CD4-positive, alpha-beta T cell (primary cell): ENCODE data around the gene WRNIP1. TPM values are rescaled to one million over a fixed set of nuclear protein-coding genes. Genes with fewer than 3 reads are reported as not detected.

Experiments
- ATAC-seq: fragments of 200-7000 bp; cut with Tn5 transposase; one replicate; pipeline ENCODE4 v1.10.0; 2022; ENCODE audit warnings: mild to moderate bottlenecking; ENCODE audit not compliant: poor library complexity
- CTCF ChIA-PET: fragments of 350-600 bp; sonication (Branson Sonifier 250); formaldehyde crosslinking; loops from one replicate; lab custom pipeline; 2021; ENCODE audit warnings: antibody characterized with exemption, inconsistent platforms; lab: Charles Lee
- POLR2A ChIA-PET: fragments of 350-600 bp; sonication (Branson Sonifier 250); formaldehyde crosslinking; loops from one replicate; lab custom pipeline; 2021; ENCODE audit warnings: antibody characterized with exemption, inconsistent platforms; lab: Charles Lee
- DNase-seq, 14 experiments: peaks; one replicate each; pipeline ENCODE4 v3.0.0-alpha.2; 2013 to 2020; ENCODE audit warnings: mixed read lengths in 2 of 14
- H3K27ac ChIP-seq, 2 donors: one replicate each; pipeline versions ENCODE4 v1.5.1 to v1.7.0; 2013; ENCODE audit warnings: low read length in 2 of 2, low read depth in 1 of 2, mild to moderate bottlenecking in 1 of 2
- H3K27me3 ChIP-seq, 2 experiments: 1 replicate in 1 of 2; 2 replicates in 1 of 2; pipeline versions ENCODE4 v1.6.1 to v1.7.0; 2013; ENCODE audit warnings: low read length in 2 of 2, control low read depth in 1 of 2, mild to moderate bottlenecking in 1 of 2, moderate library complexity in 1 of 2; ENCODE audit not compliant: insufficient read depth in 2 of 2, control insufficient read depth in 1 of 2
- H3K36me3 ChIP-seq: one replicate; pipeline ENCODE4 v1.6.1; 2013; ENCODE audit warnings: low read length, control low read depth; ENCODE audit not compliant: insufficient read depth
- H3K4me1 ChIP-seq: one replicate; pipeline ENCODE4 v1.6.1; 2013; ENCODE audit warnings: low read length, control low read depth; ENCODE audit not compliant: insufficient read depth
- H3K4me3 ChIP-seq: one replicate; pipeline ENCODE4 v1.5.1; 2013; ENCODE audit warnings: mild to moderate bottlenecking, low read length, moderate library complexity
- H3K9me3 ChIP-seq, 2 experiments: 1 replicate in 1 of 2; 2 replicates in 1 of 2; pipeline versions ENCODE4 v1.6.1 to v1.7.0; 2013; ENCODE audit warnings: low read length in 2 of 2, mild to moderate bottlenecking in 2 of 2, control low read depth in 1 of 2, moderate library complexity in 1 of 2; ENCODE audit not compliant: control insufficient read depth in 1 of 2, insufficient read depth in 1 of 2
- H3K27ac Mint-ChIP-seq: one replicate; pipeline ENCODE4 v1.8.0; 2020; ENCODE audit warnings: mixed read lengths
- H3K27me3 Mint-ChIP-seq: one replicate; pipeline ENCODE4 v1.8.0; 2021; ENCODE audit warnings: mixed read lengths
- H3K36me3 Mint-ChIP-seq: one replicate; pipeline ENCODE4 v1.8.0; 2021; ENCODE audit warnings: low read depth, mixed read lengths
- H3K4me1 Mint-ChIP-seq: one replicate; pipeline ENCODE4 v1.8.0; 2021; ENCODE audit warnings: low read depth, mixed read lengths
- H3K4me3 Mint-ChIP-seq: one replicate; pipeline ENCODE4 v1.8.0; 2020; ENCODE audit warnings: mild to moderate bottlenecking, mixed read lengths
- H3K9me3 Mint-ChIP-seq: one replicate; pipeline ENCODE4 v1.8.0; 2020; ENCODE audit warnings: mixed read lengths
- intact Hi-C, 2 experiments: fragments of 100-400 bp; cut with DNase I in 1 of 2; cut with micrococcal nuclease in 1 of 2; formaldehyde crosslinking; loops; one replicate each; pipeline versions ENCODE4 v1.15.1 to v1.9.0; 2023 to 2025; cut with DNase I, micrococcal nuclease
- total RNA-seq, 174 experiments: library from RNA in 2 of 174; stranded (reverse) in 2 of 174; gene quantifications; one replicate each; pipeline ENCODE4 v1.2.3 and lab custom pipeline; 2021 to 2026
- TF ChIP-seq, protein P1 (sequence below): fragments of 200-600 bp; IDR thresholded peaks from one replicate; pipeline ENCODE4 v1.8.0; 2022; ENCODE audit warnings: antibody characterized with exemption, mild to moderate bottlenecking

WRNIP1 gene
- total RNA-seq, 2 experiments from 2014 or later: 22.4 to 25.2 TPM

DNA sequence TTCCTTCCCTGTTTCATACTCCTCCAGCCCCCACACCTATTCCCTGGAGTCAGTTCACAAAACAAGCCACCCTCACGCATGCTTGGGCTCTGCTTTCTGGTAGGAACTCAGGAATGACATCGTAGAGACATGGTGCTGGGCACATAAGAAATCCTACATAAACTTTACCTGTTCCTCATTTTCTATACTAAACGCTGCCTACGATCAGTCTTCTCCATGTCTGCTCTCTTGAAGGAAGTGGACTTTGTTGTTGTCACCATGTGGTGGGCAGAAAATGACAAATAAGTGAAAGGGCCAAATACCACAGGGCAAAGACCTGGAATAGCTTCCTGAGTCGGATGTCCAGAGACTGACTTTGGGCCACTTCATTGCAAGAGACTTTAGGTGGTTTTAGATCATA, 24.6 kb upstream of the WRNIP1 start:
- TF ChIP-seq, protein P1, sequence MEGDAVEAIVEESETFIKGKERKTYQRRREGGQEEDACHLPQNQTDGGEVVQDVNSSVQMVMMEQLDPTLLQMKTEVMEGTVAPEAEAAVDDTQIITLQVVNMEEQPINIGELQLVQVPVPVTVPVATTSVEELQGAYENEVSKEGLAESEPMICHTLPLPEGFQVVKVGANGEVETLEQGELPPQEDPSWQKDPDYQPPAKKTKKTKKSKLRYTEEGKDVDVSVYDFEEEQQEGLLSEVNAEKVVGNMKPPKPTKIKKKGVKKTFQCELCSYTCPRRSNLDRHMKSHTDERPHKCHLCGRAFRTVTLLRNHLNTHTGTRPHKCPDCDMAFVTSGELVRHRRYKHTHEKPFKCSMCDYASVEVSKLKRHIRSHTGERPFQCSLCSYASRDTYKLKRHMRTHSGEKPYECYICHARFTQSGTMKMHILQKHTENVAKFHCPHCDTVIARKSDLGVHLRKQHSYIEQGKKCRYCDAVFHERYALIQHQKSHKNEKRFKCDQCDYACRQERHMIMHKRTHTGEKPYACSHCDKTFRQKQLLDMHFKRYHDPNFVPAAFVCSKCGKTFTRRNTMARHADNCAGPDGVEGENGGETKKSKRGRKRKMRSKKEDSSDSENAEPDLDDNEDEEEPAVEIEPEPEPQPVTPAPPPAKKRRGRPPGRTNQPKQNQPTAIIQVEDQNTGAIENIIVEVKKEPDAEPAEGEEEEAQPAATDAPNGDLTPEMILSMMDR: no peak
- Histone ChIP-seq H3K9me3 (no peaks in the 10 kb centered on the region), H3K27ac (no peak overlapping the region), H3K4me3 (no peak overlapping the region), H3K36me3 (no peaks in the 10 kb centered on the region), H3K27me3 (no peaks in the 10 kb centered on the region), H3K4me1 (no peaks in the 10 kb centered on the region)
- POLR2A ChIA-PET: no interaction called here
- DNase-seq (no peak), ATAC-seq (no peak)
- no peak overlapping the region for H3K27ac Mint-ChIP-seq
- H3K4me3 Mint-ChIP-seq: no peak overlapping the region
- intact Hi-C loops: no loop called here
- peaks cover 4% of the 10 kb centered on the region for H3K27me3 Mint-ChIP-seq
- no peaks in the 10 kb centered on the region for H3K36me3 Mint-ChIP-seq
- CTCF ChIA-PET: no interaction called here
- no peaks in the 10 kb centered on the region for H3K9me3 Mint-ChIP-seq
- H3K4me1 Mint-ChIP-seq: no peaks in the 10 kb centered on the region

DNA sequence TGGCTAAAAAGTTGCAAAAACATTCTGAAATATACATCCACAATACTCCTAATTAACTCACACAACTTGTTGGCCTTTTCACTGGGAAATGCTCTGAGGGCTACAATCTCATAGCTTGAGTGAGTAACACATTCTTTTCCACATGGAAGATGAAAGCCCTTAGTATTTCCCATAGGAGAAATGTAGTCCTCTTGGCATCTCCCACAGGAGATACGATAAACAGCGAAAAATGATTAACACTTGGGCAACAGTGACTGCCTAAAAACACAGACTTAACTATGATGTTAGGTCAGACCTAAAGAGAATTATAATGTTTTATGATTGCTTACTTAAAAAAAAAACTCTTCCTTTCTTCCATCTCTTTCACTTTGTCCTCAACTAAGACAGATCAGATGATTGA, 23.4 kb upstream of the WRNIP1 start:
- Histone ChIP-seq H3K9me3 (no peaks in the 10 kb centered on the region), H3K27me3 (no peaks in the 10 kb centered on the region), H3K4me3 (no peak overlapping the region), H3K36me3 (no peaks in the 10 kb centered on the region), H3K27ac (no peak overlapping the region), H3K4me1 (no peaks in the 10 kb centered on the region)
- Mint-ChIP-seq H3K27ac (no peak overlapping the region), H3K36me3 (no peaks in the 10 kb centered on the region), H3K9me3 (no peaks in the 10 kb centered on the region), H3K4me1 (no peaks in the 10 kb centered on the region), H3K4me3 (no peak overlapping the region), H3K27me3 (peaks cover 4% of the 10 kb centered on the region)
- ATAC-seq (no peak), DNase-seq (no peak)
- CTCF ChIA-PET: no interaction called here
- POLR2A ChIA-PET: no interaction called here
- intact Hi-C loops: no loop called here
- TF ChIP-seq, protein P1: no peak

DNA sequence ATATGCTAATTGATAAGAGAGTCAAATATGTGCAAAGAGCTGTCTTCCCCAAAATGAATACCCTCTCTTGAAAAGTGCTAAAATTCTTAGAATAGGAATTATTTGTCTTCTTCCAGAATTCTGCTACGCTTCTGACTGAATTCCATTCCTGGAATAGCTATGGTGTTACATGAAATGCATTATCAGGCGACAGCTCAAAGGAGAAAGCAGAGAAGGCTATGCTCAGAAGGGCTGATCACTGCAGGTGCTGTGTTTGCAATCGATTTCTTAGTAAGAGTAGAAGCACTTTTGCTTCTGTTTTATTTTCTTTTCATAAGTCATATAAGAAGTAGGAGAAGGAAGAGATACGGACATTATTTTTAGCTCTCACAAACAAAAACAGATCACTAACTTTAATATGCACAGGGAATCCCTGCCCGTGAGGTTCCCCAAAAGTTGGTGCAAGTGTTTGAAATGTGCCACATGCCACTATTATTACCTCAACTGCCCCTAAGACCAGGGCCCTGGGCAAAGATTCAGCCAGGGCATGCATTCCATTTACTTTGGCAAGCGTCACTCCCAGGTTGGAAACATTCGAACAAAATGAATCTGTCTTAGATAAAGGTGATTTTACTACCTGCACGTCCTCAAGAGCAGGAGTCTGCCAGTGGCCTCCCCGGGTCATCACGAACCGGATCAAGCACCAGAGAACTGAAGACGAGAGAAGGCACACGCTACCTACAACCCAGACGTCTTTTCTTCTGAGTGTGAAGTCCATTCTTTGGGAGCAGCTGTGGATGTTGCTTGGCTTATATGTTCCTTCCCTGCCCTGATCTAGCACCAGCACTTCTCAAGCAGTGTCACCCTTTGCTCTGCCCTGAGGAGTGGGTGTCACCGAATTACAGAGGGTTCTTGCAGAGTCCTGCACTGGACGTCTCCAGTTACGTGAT, 21.6 kb upstream of the WRNIP1 start:
- Mint-ChIP-seq H3K27me3 (no peaks in the 10 kb centered on the region), H3K36me3 (no peaks in the 10 kb centered on the region), H3K4me3 (no peak overlapping the region), H3K4me1 (no peaks in the 10 kb centered on the region), H3K27ac (no peak overlapping the region), H3K9me3 (no peaks in the 10 kb centered on the region)
- CTCF ChIA-PET: no interaction called here
- no peak overlapping the region for H3K4me3 ChIP-seq
- ATAC-seq (no peak), DNase-seq (no peak)
- H3K27ac ChIP-seq: no peak overlapping the region
- no peaks in the 10 kb centered on the region for H3K27me3 ChIP-seq
- TF ChIP-seq, protein P1: no peak
- H3K9me3 ChIP-seq: no peaks in the 10 kb centered on the region
- H3K4me1 ChIP-seq: no peaks in the 10 kb centered on the region
- POLR2A ChIA-PET: no interaction called here
- intact Hi-C loops: no loop called here
- no peaks in the 10 kb centered on the region for H3K36me3 ChIP-seq
